DMS 273 (cell line): ENCODE measurements around the gene PRRG2.

ENCODE experiments used
- DNase-seq: peaks from one replicate; lab custom pipeline; 2025; ENCODE audit not compliant: unreplicated experiment; lab: John Stamatoyannopoulos, UW

The PRRG2 gene

GRCh38 chr19:49581007-49581508, at the start of gene PRRG2:
Gene PRRG2, plus strand, starts transcription at chr19:49581316. Its CDS starts 1,904 bp downstream, at chr19:49583220.
- DNase-seq = no peak

DNA sequence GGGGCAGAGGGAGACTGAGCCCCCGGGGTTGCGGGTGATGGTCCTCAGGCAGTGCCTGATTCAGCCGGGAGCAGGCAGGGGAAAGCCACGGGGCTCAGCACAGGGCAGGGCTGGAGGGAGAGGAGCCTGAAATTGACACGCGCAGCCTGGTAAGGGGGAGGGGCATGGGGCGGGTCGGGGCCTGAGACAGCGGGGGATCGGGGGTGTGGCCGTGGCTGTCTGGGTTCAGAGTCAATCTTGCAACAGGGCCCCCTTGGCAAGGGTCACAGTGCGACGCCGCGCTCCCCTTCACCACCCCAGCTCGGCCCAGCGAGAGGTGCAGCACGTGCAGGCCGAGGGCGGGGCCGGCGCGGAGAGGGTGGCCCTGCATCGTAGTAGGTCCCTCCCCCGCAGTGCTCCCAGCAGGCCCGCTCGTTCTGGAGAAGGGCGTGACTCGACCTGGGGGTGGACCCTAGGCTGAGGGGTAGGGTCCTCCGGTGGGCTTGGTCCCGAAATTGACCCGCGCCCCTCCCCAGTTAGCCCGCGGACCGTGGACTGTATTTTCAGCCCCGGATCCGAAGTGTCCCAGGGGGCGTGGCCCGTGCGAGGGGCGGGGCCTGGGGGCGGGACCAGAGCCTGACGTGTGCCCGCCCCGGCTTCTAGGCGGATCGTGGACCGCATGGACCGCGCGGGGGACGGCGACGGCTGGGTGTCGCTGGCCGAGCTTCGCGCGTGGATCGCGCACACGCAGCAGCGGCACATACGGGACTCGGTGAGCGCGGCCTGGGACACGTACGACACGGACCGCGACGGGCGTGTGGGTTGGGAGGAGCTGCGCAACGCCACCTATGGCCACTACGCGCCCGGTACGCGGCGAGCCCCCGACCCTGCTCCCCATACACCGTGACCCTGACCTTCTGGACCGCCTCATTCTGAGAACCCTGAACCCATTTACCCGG, 47.3 kb upstream of the PRRG2 start:
- DNase-seq = peak; percentile 91

DNA sequence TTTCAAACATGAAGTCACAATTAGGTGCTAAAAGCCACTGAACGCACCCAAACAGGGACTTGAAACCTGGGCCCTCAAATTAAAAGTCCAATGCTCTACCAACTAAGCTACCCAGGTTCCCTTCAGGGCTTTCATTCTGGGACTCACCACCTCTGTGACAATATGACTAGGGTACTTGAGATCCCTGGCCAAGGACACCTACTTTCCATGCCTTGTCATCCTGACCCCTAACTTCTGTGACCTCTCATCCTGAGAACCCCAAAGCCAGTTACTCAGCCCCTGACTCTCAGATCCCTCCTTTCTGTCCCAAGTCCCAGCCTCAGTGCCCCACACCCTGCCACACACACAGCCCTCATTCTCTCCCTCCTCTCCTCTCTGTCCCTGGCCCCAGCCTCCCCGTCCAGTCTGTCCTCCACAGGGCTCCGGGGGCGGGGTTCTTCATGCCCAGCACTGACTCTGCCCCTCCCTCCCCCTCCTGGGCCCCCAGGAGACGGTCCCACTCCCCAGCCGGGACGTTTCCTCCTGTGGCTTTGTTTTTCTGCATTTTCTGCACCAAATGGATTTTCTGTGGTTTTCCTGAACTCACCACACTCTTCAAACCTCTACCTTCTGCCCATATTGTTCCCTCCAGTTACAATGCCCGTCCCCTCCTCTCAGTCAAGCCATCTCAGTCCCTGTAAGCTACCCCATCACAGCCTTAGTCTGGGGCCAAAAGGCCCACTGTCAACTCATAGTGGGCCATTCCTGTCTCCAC, 46.3 kb upstream of the PRRG2 start:
- no peak for DNase-seq

- DNase-seq = no peak
Measured at GRCh38 chr19:49536921-49537462, 44.1 kb upstream of the PRRG2 start.

GRCh38 chr19:49538643-49539042, 42.5 kb upstream of the PRRG2 start:
- DNase-seq = no peak

DNA sequence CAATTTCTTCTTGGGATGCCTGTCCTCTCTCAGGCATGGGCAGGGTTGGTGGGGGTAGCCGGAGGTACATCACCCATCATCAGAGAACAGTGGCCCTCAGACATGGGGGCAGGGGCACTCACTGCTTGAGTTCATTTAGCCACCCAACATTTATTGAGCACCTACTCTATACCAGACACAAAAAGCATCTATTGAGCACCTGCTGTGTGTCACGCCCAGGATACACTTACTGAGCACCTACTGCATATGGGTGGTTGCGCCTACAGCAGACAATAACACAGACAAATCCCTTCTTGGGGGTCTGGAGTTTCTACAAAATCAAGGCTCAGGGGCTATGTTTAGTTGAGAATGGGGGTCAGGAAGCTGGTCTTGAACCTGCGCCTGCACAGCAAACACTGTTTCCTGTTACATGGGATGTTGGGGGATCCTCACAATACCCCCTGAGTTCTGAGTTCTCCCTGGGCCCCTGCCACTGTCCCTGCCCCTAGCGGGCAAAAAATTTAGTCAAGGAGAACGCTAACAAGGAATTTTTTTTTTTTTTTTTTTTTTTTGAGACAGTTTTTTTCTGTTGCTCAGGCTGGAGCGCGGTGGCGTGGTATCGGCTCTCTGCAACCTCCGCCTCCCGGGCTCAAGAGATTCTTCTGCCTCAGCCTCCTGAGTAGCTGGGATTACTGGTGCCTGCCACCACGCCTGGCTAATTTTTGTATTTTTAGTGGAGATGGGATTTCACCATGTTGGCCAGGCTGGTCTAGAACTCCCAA, 41.7 kb upstream of the PRRG2 start:
- no peak for DNase-seq

DNA sequence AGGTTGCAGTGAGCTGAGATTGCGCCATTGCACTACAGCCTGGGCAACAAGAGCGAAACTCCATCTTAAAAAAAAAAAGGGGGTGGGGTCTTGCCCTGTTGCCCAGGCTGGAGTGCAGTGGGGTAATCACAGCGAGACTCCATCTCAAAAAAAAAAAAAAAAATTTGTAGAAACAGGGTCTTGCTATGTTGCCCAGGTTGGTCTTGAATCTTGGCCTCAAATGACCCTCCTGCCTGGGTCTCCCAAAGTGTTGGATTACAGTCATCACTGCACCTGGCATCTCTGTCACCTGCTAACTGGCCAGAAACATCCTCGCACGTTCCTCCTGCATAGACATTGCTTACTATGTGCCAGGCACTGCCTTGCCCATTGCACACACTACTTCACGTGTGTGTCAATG, 39.2 kb upstream of the PRRG2 start:
- no peak for DNase-seq

DNA sequence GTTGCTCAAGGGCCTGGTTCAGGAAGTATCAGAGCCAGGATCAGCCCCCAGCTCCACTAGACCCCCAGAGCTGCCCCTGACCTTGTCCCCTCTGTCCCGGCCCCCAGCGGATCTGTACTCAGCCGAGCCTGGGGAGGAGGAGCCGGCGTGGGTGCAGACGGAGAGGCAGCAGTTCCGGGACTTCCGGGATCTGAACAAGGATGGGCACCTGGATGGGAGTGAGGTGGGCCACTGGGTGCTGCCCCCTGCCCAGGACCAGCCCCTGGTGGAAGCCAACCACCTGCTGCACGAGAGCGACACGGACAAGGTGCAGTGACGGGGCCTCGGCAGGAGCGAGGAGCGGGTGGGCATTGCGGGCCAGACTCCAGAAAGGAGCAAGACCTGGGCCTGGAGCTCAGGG, 38.7 kb upstream of the PRRG2 start:
- no peak for DNase-seq

- no peak for DNase-seq
Measured at GRCh38 chr19:49543032-49543431, 38.1 kb upstream of the PRRG2 start.

GRCh38 chr19:49544154-49544553, 37.0 kb upstream of the PRRG2 start:
- no peak for DNase-seq

GRCh38 chr19:49546825-49547565, 34.1 kb upstream of the PRRG2 start:
- peak; percentile 96 for DNase-seq

DNA sequence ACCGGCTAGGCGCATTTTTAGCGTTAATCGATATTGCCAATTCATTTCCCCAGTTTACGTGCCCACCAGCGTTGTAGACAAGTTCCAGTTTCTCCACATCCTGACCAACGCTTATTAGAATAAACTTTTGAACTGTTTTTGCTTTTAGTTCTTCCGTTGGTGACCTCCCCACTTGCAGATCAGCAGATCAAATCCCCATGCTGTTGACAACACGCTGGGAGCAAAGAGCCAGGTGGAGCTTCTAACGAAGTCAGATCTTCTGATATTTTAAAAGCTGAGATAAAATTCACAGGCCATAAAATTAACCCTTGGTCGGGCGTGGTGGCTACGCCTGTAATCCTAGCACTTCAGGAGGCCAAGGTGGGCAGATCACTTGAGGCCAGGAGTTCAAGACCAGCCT, 32.1 kb upstream of the PRRG2 start:
- no peak for DNase-seq

DNA sequence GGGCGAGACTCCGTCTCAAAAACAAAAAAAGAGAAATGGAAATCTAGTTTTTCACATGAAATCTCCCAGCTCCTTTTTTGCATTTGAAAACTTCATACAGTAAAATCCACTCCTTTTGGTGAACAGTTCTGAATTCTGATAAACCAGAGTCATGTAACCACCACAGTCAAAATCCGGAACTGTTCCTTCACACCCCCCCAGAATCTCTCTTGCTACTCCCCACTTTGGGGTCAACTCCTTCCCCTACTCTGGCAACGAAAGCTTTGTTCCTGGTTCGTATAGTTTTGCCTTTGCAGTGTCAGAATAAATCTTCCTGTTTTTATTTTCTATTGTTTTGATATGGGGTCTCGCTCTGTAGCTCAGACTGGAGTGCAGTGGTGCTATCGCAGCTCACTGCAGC, 29.6 kb upstream of the PRRG2 start:
- no peak for DNase-seq

GRCh38 chr19:49552749-49553148, 28.4 kb upstream of the PRRG2 start:
- DNase-seq = no peak

DNA sequence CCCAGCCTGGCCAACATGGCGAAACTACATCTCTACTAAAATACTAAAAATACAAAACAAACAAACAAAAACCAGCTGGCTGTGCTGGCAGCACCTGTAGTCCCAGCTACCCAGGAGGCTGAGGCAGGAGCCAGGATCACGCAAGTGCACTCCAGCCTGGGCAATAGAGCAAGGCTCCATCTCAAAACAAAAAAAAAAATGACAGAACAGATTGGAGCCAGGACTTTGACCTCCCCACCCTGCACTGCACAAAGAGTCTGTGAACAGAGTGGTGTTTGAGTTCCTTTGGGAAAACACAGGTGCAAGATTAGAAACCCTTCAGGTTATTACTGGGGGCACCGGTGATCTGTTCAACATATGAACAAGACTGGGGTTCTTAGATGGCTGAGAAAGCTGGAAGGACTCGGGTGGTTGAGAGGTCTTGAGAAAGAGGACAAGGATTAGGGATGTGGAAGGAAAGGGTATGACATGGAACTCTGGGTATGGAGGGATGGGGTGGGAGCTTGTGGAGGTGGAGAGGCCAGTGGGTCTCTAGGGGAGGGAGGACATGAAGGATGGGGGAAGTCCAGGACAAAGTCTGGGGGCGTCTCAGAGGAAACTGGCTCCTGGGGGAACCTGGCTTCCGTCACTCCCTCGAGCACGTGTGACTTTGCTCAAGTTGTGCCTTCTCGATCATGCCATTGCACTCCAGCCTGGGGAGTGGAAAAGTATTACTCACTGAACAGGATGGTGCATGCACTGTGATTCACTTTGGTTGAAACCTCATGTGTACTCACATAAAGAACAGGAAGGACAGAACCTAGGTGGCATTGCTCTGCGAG, 27.5 kb upstream of the PRRG2 start:
- DNase-seq = no peak

GRCh38 chr19:49554701-49555181, 26.4 kb upstream of the PRRG2 start:
- no peak for DNase-seq

- DNase-seq = peak; percentile 37
Measured at GRCh38 chr19:49555600-49556411, 25.3 kb upstream of the PRRG2 start.
